ENCODE data around the gene PTPRA. TPM values are rescaled to one million over a fixed set of nuclear protein-coding genes. Genes with fewer than 3 reads are reported as not detected.
A peak's percentile ranks its signal among the peaks of the same experiment; 100 is the strongest.

The PTPRA gene, protein sequence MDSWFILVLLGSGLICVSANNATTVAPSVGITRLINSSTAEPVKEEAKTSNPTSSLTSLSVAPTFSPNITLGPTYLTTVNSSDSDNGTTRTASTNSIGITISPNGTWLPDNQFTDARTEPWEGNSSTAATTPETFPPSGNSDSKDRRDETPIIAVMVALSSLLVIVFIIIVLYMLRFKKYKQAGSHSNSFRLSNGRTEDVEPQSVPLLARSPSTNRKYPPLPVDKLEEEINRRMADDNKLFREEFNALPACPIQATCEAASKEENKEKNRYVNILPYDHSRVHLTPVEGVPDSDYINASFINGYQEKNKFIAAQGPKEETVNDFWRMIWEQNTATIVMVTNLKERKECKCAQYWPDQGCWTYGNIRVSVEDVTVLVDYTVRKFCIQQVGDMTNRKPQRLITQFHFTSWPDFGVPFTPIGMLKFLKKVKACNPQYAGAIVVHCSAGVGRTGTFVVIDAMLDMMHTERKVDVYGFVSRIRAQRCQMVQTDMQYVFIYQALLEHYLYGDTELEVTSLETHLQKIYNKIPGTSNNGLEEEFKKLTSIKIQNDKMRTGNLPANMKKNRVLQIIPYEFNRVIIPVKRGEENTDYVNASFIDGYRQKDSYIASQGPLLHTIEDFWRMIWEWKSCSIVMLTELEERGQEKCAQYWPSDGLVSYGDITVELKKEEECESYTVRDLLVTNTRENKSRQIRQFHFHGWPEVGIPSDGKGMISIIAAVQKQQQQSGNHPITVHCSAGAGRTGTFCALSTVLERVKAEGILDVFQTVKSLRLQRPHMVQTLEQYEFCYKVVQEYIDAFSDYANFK
- 52.2 and 53.4 TPM in 2 replicates for total RNA-seq
- polyA plus RNA-seq, result 37.7 and 43.2 TPM in 2 replicates
- 51.6 and 58.6 TPM in 2 replicates for polyA plus RNA-seq (2011; cell fraction: cytosol; rRNA removed)
- 78.7 and 90.4 TPM in 2 replicates for polyA plus RNA-seq (2011; cell fraction: nucleus; rRNA removed)
- 54.1 and 69.6 TPM in 2 replicates for polyA plus RNA-seq (2012)
- polyA minus RNA-seq, result 52.8 and 54.5 TPM in 2 replicates
- 12.7 TPM for polyA minus RNA-seq (2011; cell fraction: cytosol; rRNA and poly(A)+ RNA removed)
- 36.6 and 66.1 TPM in 2 replicates for polyA minus RNA-seq (2011; cell fraction: nucleus; rRNA and poly(A)+ RNA removed)
- percentile 81 among the genes with signal in this experiment for Bru-seq, nascent RNA
- BruChase-seq, experiment 1, labeled RNA remaining after a 6-hour chase, result percentile 76 among the genes with signal in this experiment
- BruChase-seq, experiment 2, labeled RNA remaining after a 2-hour chase, result percentile 74 among the genes with signal in this experiment
- long read RNA-seq, transcript PTPRA-201 (23 exons, 3,725 nt), result major isoform, 72 of 156 reads
- long read RNA-seq, transcript PTPRA-205 (24 exons, 3,337 nt), result minor isoform, 5 of 156 reads
- long read RNA-seq, partial matches to known transcripts, result 10 of 156 reads
- long read RNA-seq, other reads (novel, unspliced or antisense), result 69 of 156 reads

- FAIRE-seq, result peak; percentile 89
- Histone ChIP-seq H3K9me1 (replicated peaks; ENCODE audit: control insufficient read depth, extremely low read depth, insufficient read depth, low read length) (no peaks in the 10 kb centered on the region), H3K9me3 (replicated peaks; ENCODE audit: control insufficient read depth, insufficient read depth, low read length) (no peaks in the 10 kb centered on the region), H3K4me2 (ENCODE audit: insufficient read depth, low read length) (peak within 1 kb of the TSS; percentile 71), H3K27ac (ENCODE audit: insufficient read depth, low read depth, low read length) (peak within 1 kb of the TSS; percentile 65), H3K4me3 (replicated peaks in 1 of 3; ENCODE audit: insufficient read depth in 1 of 3, low read depth in 1 of 3, low read length in 3 of 3) (peak within 1 kb of the TSS; percentile 55 to 80 (median 64)), H3K79me2 (ENCODE audit: control insufficient read depth, insufficient read depth, low read length) (peaks cover 39% of the 10 kb centered on the region), H3K27me3 (ENCODE audit: control insufficient read depth in 2 of 2, insufficient read depth in 2 of 2, low read length in 2 of 2) (no peaks in the 10 kb centered on the region), H2AFZ (ENCODE audit: low read depth, low read length) (peak within 1 kb of the TSS; percentile 86), H3K9ac (replicated peaks; ENCODE audit: extremely low read depth, insufficient read depth, low read length) (peak within 1 kb of the TSS; percentile 64), H3K36me3 (ENCODE audit: control insufficient read depth in 2 of 2, extremely low read depth in 1 of 2, insufficient read depth in 2 of 2, low read length in 2 of 2) (no peaks in the 10 kb centered on the region), H3K4me1 (ENCODE audit: control insufficient read depth, extremely low read depth, insufficient read depth, low read length) (peaks cover 35% of the 10 kb centered on the region), H4K20me1 (replicated peaks; ENCODE audit: control insufficient read depth, extremely low read depth, insufficient read depth, low read length) (no peaks in the 10 kb centered on the region)
- TSS peak; percentile 90 for BruUV-seq (replicated peaks)
- peak; percentile 97 for TF ChIP-seq POLR2AphosphoS5 (IDR thresholded peaks at IDR 0.05; ENCODE audit: insufficient read depth, low read depth, low read length)
- peak; percentile 99 for TF ChIP-seq POLR2A (IDR thresholded peaks at IDR 0.05; ENCODE audit: low read depth, low read length)
- no peak for TF ChIP-seq MYC (IDR thresholded peaks at IDR 0.05; ENCODE audit: low read depth, low read length)
- TF ChIP-seq MAX (IDR thresholded peaks at IDR 0.05; ENCODE audit: insufficient read depth, insufficient read length), result peak; percentile 40
- DNase-seq (ENCODE audit: low read depth, low spot score), result peak; percentile 91
- intact Hi-C loops (cut with micrococcal nuclease), result loop anchor here (2.0 to 5.0 kb wide), 5 partner anchors 32 to 174 kb away; partner anchors contain the start of genes MRPS26, PCED1A and VPS16
- dilution Hi-C loops (cut with MboI; ENCODE audit: extremely low pct_ligation_motif_present, low sequenced_read_pairs), result no loop called here
- CTCF ChIA-PET, result no interaction called here
- POLR2A ChIA-PET, result no interaction called here
Measured at GRCh38 chr20:2873010-2873746, at the start of gene PTPRA. Gene PTPRA, plus strand, starts transcription at chr20:2873481. Its CDS starts 90,797 bp downstream, at chr20:2964278.

Data from endothelial cell of umbilical vein (primary cell).